ENCODE data around the gene TXNRD1. TPM values are rescaled to one million over a fixed set of nuclear protein-coding genes. Genes with fewer than 3 reads are reported as not detected.

The TXNRD1 gene
- total RNA-seq, 2 donors from 2014 or later, result 114 to 122 TPM

Other genes with a start within 250 kb of the TXNRD1 start
- gene TDG, start 249.9 kb upstream of the TXNRD1 start, total RNA-seq, result 10 to 100 TPM; 10.8 to 20.1 TPM
- 10 to 100 TPM in 1 of 2 donors, 1 to 10 TPM in 1; 7.5 to 12.8 TPM for gene GLT8D2, start 165.6 kb upstream of the TXNRD1 start, total RNA-seq
- gene HCFC2, start 151.2 kb upstream of the TXNRD1 start, total RNA-seq, result 10 to 100 TPM in 1 of 2 donors, 1 to 10 TPM in 1; 9.2 to 10.2 TPM
- gene NFYB, start 77.6 kb upstream of the TXNRD1 start, total RNA-seq, result 10 to 100 TPM; 30.3 to 33.9 TPM
- gene EID3, start 88.0 kb downstream of the TXNRD1 start, total RNA-seq, result 1 to 10 TPM; 1.6 to 1.7 TPM
- gene CHST11, start 241.2 kb downstream of the TXNRD1 start, total RNA-seq, result 10 to 100 TPM; 12.9 to 17.7 TPM

Data from left cardiac atrium (tissue), 2 donors.